GM12891 (cell line): ENCODE data around the gene DTX3.

Experiments used
- DNase-seq: peaks from one replicate; pipeline ENCODE4 v3.0.0; 2011; ENCODE audit warnings: low spot score; ENCODE audit not compliant: insufficient read length
- FAIRE-seq: peaks from 2 replicates; lab custom pipeline; 2011; peaks lifted over from hg19 to GRCh38; lab: Jason Lieb, UNC
- PAX5 ChIP-seq: IDR thresholded peaks from 2 replicates; pipeline ENCODE4 v1.6.1; 2011; ENCODE audit warnings: low read length, moderate library complexity, mild to moderate bottlenecking; ENCODE audit not compliant: insufficient read depth, severe bottlenecking
- POLR2A ChIP-seq: IDR thresholded peaks from 2 replicates; pipeline ENCODE4 v1.6.1; 2011; ENCODE audit warnings: low read depth, low read length, control low read depth
- POLR2AphosphoS5 ChIP-seq: IDR thresholded peaks from 2 replicates; pipeline ENCODE4 v1.6.1; 2011; ENCODE audit warnings: low read depth, low read length, control low read depth
- POU2F2 ChIP-seq: IDR thresholded peaks from 2 replicates; pipeline ENCODE4 v1.6.1; 2011; ENCODE audit warnings: low read depth, mild to moderate bottlenecking, control low read depth, low read length, moderate library complexity
- SPI1 ChIP-seq: IDR thresholded peaks from 2 replicates; pipeline ENCODE4 v1.6.1; 2011; ENCODE audit warnings: low read depth, low read length, control low read depth
- TAF1 ChIP-seq: IDR thresholded peaks from 2 replicates; pipeline ENCODE4 v1.6.1; 2011; ENCODE audit warnings: low read depth, low read length, control low read depth

The DTX3 gene

GRCh38 chr12:57571926-57572762, 32.5 kb upstream of the DTX3 start:
- FAIRE-seq (no peak), DNase-seq (no peak)
- TF ChIP-seq SPI1 (no peak), POLR2A (no peak)

- no peak for DNase-seq
- no peak for TF ChIP-seq POLR2AphosphoS5
- TF ChIP-seq POLR2A: no peak
- TF ChIP-seq SPI1: no peak
- TF ChIP-seq POU2F2: no peak
- no peak for TF ChIP-seq TAF1
- TF ChIP-seq PAX5: no peak
- no peak for FAIRE-seq
Observed at GRCh38 chr12:57574795-57575194, 29.8 kb upstream of the DTX3 start.

GRCh38 chr12:57575771-57576612, 28.6 kb upstream of the DTX3 start:
- no peak for FAIRE-seq
- DNase-seq: no peak

GRCh38 chr12:57576613-57577160, 27.9 kb upstream of the DTX3 start:
- FAIRE-seq: no peak
- TF ChIP-seq POLR2AphosphoS5: no peak
- no peak for TF ChIP-seq POLR2A
- no peak for TF ChIP-seq TAF1
- no peak for TF ChIP-seq SPI1
- no peak for TF ChIP-seq POU2F2
- TF ChIP-seq PAX5: no peak

More at GRCh38 chr12:57575771-57576612, 28.6 kb upstream of the DTX3 start:
- no peak for TF ChIP-seq POLR2A
- TF ChIP-seq TAF1: no peak
- no peak for TF ChIP-seq SPI1
- TF ChIP-seq POLR2AphosphoS5: no peak
- TF ChIP-seq PAX5: no peak
- no peak for TF ChIP-seq POU2F2

GRCh38 chr12:57577981-57578758, 26.5 kb upstream of the DTX3 start:
- no peak for TF ChIP-seq SPI1
- no peak for TF ChIP-seq POLR2A
- no peak for TF ChIP-seq POLR2AphosphoS5
- TF ChIP-seq POU2F2: no peak
- no peak for TF ChIP-seq TAF1
- no peak for TF ChIP-seq PAX5
- DNase-seq (no peak), FAIRE-seq (no peak)

More at GRCh38 chr12:57576613-57577160, 27.9 kb upstream of the DTX3 start:
- no peak for DNase-seq

- no peak for DNase-seq
- FAIRE-seq: no peak
- TF ChIP-seq TAF1: no peak
- no peak for TF ChIP-seq POU2F2
- TF ChIP-seq POLR2AphosphoS5: no peak
Observed at GRCh38 chr12:57579011-57579410, 25.6 kb upstream of the DTX3 start.

- TF ChIP-seq POLR2A (no peak), POLR2AphosphoS5 (no peak), SPI1 (no peak), POU2F2 (no peak), TAF1 (no peak), PAX5 (no peak)
- FAIRE-seq (no peak), DNase-seq (no peak)
Observed at GRCh38 chr12:57579677-57580465, 24.8 kb upstream of the DTX3 start.

GRCh38 chr12:57580466-57580795, 24.2 kb upstream of the DTX3 start:
- FAIRE-seq (no peak), DNase-seq (no peak)
- TF ChIP-seq TAF1 (no peak), POLR2A (no peak), PAX5 (no peak), POU2F2 (no peak), SPI1 (no peak), POLR2AphosphoS5 (no peak)

- FAIRE-seq (no peak), DNase-seq (no peak)
- no peak for TF ChIP-seq POU2F2
- TF ChIP-seq POLR2A: no peak
- no peak for TF ChIP-seq TAF1
- TF ChIP-seq SPI1: no peak
- no peak for TF ChIP-seq POLR2AphosphoS5
- no peak for TF ChIP-seq PAX5
Observed at GRCh38 chr12:57581802-57582201, 22.8 kb upstream of the DTX3 start.

GRCh38 chr12:57582440-57582839, 22.2 kb upstream of the DTX3 start:
- DNase-seq (no peak), FAIRE-seq (no peak)
- TF ChIP-seq PAX5 (no peak), SPI1 (no peak), POLR2AphosphoS5 (no peak)
